ENCODE data around the gene MCC.
A peak's percentile ranks its signal among the peaks of the same experiment; 100 is the strongest.

MCC gene

DNA sequence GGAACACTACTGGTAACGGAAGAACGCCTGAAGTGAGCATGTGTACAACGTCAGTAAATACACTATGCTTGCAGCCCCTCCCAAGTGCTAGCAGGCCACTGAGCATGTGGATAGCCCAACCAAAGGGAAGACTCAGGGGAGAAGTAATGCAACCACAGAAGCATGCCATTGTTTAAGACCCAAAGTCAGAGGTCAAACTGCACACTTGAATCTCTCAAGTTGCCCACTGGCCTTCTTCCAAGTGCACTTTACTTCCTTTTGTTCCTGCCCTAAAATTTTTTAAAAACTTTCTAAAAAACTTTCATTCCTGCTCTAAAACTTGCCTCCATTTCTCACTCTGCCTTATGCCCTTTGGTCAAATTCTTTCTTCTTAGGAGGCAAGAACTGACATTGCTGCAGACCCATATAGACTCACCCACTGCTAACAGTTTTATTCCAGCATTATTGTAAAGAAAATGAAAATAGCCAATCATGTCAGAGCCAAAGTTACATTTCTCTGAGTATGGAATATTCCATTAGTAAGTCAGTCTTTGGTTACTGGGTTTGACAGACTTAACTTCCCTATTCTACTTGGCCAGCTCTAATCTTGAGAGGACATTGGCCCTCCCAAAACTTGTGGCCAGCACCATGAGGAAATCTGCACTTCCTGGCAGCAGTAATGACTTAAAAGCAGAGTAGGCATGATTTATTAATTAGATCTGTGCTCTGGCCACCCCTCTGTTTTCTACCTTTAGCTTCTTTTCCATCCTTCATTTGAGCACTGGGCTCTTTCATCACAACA is 130.4 kb downstream of the MCC start:
- no peak for TF ChIP-seq GATA1 (IDR thresholded peaks at IDR 0.05; ENCODE audit: low read depth, low read length)
- TF ChIP-seq POLR2A (IDR thresholded peaks at IDR 0.05; ENCODE audit: low read length): no peak
- DNase-seq: no peak

- TF ChIP-seq GATA1 (IDR thresholded peaks at IDR 0.05; ENCODE audit: low read depth, low read length) (no peak), POLR2A (IDR thresholded peaks at IDR 0.05; ENCODE audit: low read length) (no peak)
- DNase-seq: no peak
Measured at GRCh38 chr5:113356487-113356886, 131.8 kb downstream of the MCC start.

DNA sequence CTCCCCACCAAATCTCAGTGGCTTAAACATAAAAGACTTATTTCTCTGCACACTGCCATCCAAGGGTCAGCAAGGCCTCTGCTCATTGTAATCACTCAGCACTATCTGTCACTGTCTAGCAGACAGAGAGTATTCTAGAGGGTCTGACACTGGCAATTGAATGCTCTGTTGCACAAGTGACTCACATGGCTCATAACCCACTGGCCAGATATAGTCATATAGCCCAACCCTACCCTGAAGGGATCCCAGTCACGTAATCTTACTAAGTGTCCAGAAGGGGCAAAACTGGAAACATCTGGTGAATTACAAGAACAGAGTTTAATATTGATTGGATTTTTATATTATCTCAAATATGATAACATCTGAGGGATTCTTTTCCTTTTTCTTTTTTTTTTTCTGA is 134.2 kb downstream of the MCC start:
- TF ChIP-seq GATA1 (IDR thresholded peaks at IDR 0.05; ENCODE audit: low read depth, low read length) (no peak), POLR2A (IDR thresholded peaks at IDR 0.05; ENCODE audit: low read length) (no peak)
- DNase-seq: no peak

- no peak for DNase-seq
- no peak for TF ChIP-seq POLR2A (IDR thresholded peaks at IDR 0.05; ENCODE audit: low read length)
Measured at GRCh38 chr5:113347572-113347971, 140.7 kb downstream of the MCC start.

DNA sequence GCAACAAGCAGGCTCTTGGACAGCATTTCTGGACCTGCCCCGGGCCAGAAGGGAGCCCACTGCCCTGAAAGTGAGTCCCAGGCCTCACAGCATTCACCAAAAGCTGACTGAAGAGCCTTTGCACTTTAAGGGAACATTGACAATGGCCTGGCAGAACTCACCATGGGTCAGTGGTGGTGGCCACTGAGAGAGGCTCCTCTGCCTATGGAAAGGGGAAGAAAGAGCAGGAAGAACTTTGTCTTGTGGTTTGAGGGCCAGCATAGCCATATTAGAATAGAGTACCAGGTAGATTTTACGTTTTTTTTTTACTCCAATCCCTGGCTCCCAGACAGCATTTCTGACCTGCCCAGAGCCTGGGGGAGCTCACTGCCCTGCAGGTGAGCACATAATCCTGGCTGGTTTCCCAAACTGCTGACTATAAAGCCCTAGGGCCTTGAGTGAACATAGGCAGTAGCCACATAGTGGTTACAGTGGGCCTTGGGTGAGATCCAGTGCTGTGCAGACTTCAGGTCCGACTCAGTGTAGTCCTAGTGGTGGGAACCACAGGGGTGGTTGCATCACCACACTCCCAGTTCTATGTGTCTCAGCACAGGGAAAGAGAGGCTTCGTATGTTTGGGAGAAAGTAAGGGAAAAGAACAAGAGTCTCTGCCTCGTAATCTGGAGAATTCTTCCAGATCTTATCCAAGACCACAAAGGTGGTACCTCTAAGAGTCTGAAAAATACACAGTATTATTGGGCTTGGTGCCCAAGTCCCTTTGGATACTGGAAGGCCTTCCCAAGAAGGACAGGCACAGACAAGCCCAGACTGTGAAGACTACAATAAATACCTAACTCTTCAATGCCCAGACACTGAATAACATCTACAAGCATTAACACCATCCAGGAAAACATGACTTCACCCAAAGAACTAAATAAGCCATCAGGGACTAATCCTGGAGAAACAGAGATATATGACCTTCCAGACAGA is 143.0 kb downstream of the MCC start:
- no peak for TF ChIP-seq GATA1 (IDR thresholded peaks at IDR 0.05; ENCODE audit: low read depth, low read length)
- no peak for TF ChIP-seq POLR2A (IDR thresholded peaks at IDR 0.05; ENCODE audit: low read length)
- DNase-seq: no peak

- TF ChIP-seq GATA1 (IDR thresholded peaks at IDR 0.05; ENCODE audit: low read depth, low read length) (no peak), POLR2A (IDR thresholded peaks at IDR 0.05; ENCODE audit: low read length) (no peak)
- no peak for DNase-seq
Measured at GRCh38 chr5:113343343-113343742, 144.9 kb downstream of the MCC start.

DNA sequence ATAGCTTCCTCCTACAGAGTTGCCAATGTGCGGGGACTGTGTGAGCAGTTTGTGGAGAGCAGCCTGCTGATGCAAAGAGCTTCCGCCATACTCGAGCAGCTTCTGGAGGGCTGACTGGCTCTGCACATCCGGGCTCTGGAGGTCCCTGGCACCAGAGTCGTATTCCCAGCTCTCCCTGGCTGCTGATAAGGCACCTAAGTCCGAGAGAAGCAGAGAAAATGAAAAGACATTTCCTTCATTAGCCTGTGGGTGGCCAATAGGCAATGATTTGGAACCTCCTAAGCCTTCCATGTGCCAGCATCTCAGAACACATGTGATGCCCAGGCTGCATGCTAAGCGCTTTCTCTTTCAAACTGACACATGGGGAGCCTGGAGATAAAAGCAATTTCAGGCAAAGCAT is 147.7 kb downstream of the MCC start:
- DNase-seq: no peak
- TF ChIP-seq GATA1 (IDR thresholded peaks at IDR 0.05; ENCODE audit: low read depth, low read length) (no peak), POLR2A (IDR thresholded peaks at IDR 0.05; ENCODE audit: low read length) (no peak)

- DNase-seq: no peak
Measured at GRCh38 chr5:113338628-113339027, 149.6 kb downstream of the MCC start.

DNA sequence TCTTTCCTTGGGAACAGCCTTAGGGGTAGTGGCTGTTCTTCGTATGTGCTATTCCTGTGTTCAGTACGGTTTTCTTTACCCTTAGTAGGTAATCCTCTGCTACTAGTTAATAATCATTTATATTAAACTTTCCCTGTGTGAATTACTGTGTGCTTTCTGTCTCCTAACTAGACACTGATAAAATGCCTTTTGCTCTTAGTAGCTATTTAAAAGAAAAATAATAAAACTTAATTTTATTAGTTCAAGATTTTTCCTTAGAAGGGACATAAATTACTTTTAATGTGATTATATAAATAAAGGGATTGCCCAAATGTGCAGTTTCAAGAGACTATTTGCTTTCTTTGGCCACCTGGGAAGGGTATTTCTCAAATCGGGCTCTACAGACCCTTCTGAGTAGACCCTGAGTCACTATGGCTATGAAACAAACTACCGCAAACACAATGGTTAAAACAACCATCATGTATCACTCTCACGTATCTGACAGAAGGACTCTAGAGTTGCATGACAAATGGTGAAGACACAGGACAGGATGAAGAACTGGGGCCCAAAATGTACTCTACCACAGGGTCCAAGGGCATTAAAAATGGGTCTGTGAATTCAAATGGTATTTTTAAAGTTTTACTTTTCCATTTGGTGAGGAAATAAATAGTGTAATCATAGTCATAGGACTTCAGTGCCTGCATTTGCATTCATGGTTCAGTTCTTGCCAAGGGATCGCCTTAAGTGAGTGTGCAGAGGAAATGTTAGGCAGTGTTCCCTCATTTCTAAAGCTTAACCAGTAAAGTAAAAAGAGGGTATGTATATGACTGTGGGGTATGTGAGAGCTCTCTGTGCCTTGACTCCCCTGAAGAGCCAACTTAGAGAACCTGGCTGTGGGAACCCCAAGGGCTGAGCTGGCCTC is 150.5 kb downstream of the MCC start:
- no peak for TF ChIP-seq GATA1 (IDR thresholded peaks at IDR 0.05; ENCODE audit: low read depth, low read length)
- TF ChIP-seq POLR2A (IDR thresholded peaks at IDR 0.05; ENCODE audit: low read length): no peak
- no peak for DNase-seq

More at GRCh38 chr5:113338628-113339027, 149.6 kb downstream of the MCC start:
- no peak for TF ChIP-seq POLR2A (IDR thresholded peaks at IDR 0.05; ENCODE audit: low read length)
- no peak for TF ChIP-seq GATA1 (IDR thresholded peaks at IDR 0.05; ENCODE audit: low read depth, low read length)

DNA sequence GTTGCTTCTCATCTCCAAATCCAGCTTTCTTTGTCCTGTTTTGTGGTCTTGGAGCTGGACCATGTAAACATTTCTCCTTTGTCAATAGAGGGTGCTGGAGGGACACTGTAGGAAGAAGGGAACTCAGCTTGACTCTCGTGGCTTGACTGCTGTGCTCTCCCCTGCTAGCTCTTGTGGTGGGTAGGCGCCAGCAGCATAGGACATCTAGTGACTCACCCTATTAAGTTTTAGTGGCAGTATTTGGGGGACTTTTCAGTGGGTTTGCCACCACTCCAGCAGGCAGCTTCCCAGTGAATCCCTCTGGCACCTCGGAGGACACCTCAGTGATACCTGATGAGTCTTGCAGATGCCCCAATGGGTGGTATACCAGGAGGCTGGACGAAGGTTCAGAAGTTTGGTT is 151.3 kb downstream of the MCC start:
- DNase-seq: peak in 1 of 2 experiments; percentile 9

DNA sequence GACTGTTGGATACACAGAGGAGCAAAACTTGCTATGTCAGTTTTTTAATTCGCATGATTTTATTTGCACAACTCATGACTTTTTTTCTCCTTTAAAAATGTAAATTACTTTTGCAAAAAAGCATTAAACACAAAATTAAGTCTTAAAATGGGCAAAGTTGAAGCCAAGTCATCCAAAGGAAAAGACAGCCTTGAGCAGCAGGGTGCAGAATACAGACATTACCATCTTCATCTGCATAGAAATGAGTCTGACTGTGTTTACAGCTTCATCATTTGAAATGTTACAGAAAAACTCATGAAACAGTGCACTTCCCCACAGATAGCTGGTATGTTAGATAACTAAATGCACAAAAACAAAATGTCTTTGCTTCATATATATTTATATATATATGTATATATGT is 154.8 kb downstream of the MCC start:
- no peak for DNase-seq
- no peak for TF ChIP-seq POLR2A (IDR thresholded peaks at IDR 0.05; ENCODE audit: low read length)
- TF ChIP-seq GATA1 (IDR thresholded peaks at IDR 0.05; ENCODE audit: low read depth, low read length): no peak

More for the DNA sequence above, 151.3 kb downstream of the MCC start:
- no peak for TF ChIP-seq POLR2A (IDR thresholded peaks at IDR 0.05; ENCODE audit: low read length)
- TF ChIP-seq GATA1 (IDR thresholded peaks at IDR 0.05; ENCODE audit: low read depth, low read length): no peak

DNA sequence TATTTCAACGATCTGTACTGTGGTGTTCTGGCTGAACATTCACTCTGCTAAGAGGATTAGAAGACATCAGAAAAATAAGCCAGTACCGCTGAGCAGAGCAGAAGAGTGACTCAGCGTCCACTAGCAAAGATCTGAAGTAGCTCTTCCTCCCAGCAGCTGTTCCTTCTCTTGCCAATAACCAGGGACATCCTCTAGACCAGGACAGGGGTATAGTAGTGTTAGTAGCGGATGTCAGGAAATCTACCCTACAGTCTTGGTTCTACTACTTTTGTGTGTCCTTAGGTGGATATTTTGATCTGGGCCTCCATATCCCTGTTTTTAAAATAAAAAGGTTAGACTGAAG is 157.1 kb downstream of the MCC start:
- no peak for DNase-seq
- TF ChIP-seq POLR2A (IDR thresholded peaks at IDR 0.05; ENCODE audit: low read length) (no peak), GATA1 (IDR thresholded peaks at IDR 0.05; ENCODE audit: low read depth, low read length) (no peak)

GRCh38 chr5:113330533-113331208 is 157.6 kb downstream of the MCC start:
- peak in 1 of 2 experiments; percentile 2 for DNase-seq
- TF ChIP-seq POLR2A (IDR thresholded peaks at IDR 0.05; ENCODE audit: low read length) (no peak), GATA1 (IDR thresholded peaks at IDR 0.05; ENCODE audit: low read depth, low read length) (no peak)

Data from erythroblast (primary cell).